ENCODE measurements around the gene COX15.
"Not testable (repeated sequence)": the region's sequence is repeated elsewhere in the genome, so short reads cannot be mapped to it uniquely, and the experiment has no call there.

Gene COX15

GRCh38 chr10:99742254-99742653 lies 10.3 kb upstream of the COX15 start:
- DNase-seq (ENCODE audit: low read depth) = no peak
- TF ChIP-seq CTCF (IDR thresholded peaks at IDR 0.05; ENCODE audit: insufficient read depth, low read depth, low read length, missing control alignments) = no peak
- no peak overlapping the region for H3K4me3 ChIP-seq (ENCODE audit: low read depth, low read length)

GRCh38 chr10:99740933-99741559 lies 9.1 kb upstream of the COX15 start:
- no peak overlapping the region for H3K4me3 ChIP-seq (ENCODE audit: low read depth, low read length)
- no peak for TF ChIP-seq CTCF (IDR thresholded peaks at IDR 0.05; ENCODE audit: insufficient read depth, low read depth, low read length, missing control alignments)
- no peak for DNase-seq (ENCODE audit: low read depth)

- no peak for TF ChIP-seq CTCF (IDR thresholded peaks at IDR 0.05; ENCODE audit: insufficient read depth, low read depth, low read length, missing control alignments)
- no peak overlapping the region for H3K4me3 ChIP-seq (ENCODE audit: low read depth, low read length)
- DNase-seq (ENCODE audit: low read depth) = no peak
Measured at GRCh38 chr10:99740260-99740659, 8.3 kb upstream of the COX15 start.

- not testable (repeated sequence) for DNase-seq (ENCODE audit: low read depth); H3K4me3 ChIP-seq (ENCODE audit: low read depth, low read length)
Measured at GRCh38 chr10:99734111-99734510, 2.2 kb upstream of the COX15 start.

- TF ChIP-seq CTCF (IDR thresholded peaks at IDR 0.05; ENCODE audit: insufficient read depth, low read depth, low read length, missing control alignments) = no peak
- H3K4me3 ChIP-seq (ENCODE audit: low read depth, low read length) = peak overlapping the region; percentile 97
- peak; percentile 5 for DNase-seq (ENCODE audit: low read depth)
Measured at GRCh38 chr10:99733366-99733765, 1.4 kb upstream of the COX15 start.

- TF ChIP-seq CTCF (IDR thresholded peaks at IDR 0.05; ENCODE audit: insufficient read depth, low read depth, low read length, missing control alignments) = no peak
- peak overlapping the region; percentile 97 for H3K4me3 ChIP-seq (ENCODE audit: low read depth, low read length)
- DNase-seq (ENCODE audit: low read depth) = no peak
Measured at GRCh38 chr10:99731306-99732032, 458 bp downstream of the COX15 start.

GRCh38 chr10:99730026-99730425 lies 1.9 kb downstream of the COX15 start:
- H3K4me3 ChIP-seq (ENCODE audit: low read depth, low read length) = no peak overlapping the region
- TF ChIP-seq CTCF (IDR thresholded peaks at IDR 0.05; ENCODE audit: insufficient read depth, low read depth, low read length, missing control alignments) = no peak
- no peak for DNase-seq (ENCODE audit: low read depth)
